Heart left ventricle (tissue), 13 donors: ENCODE results near the gene WBP2NL.

Source experiments
- POLR2A ChIP-seq, 2 donors: fragments of 450-650 bp; IDR thresholded peaks; one replicate each; pipeline ENCODE4 v1.6.1; 2017; ENCODE audit warnings: antibody characterized with exemption in 2 of 2, mild to moderate bottlenecking in 2 of 2, moderate library complexity in 2 of 2
- TF ChIP-seq, protein P1 (sequence below), 12 donors: fragments of 200-600 bp; sonication (generic) in 4 of 12; IDR thresholded peaks; one replicate each; pipeline versions ENCODE4 v1.5.0 to v1.8.0; 2018 to 2022; ENCODE audit warnings: antibody characterized with exemption in 12 of 12, mild to moderate bottlenecking in 5 of 12
- donor health status: ischemic (EF 13 %, LVEDD 7.1; RV severe dilation, severe dysfunction).
- donor health status: DM: no; HTN: yes; CAD: no.
- donor health status: DM: no; HTN: no; CAD: no.
- donor health status: ischemic (EF 25% LVEDD 6.9; RV normal size, moderate dysfunction).
- donor health status: ischemic (EF 25% LVEDD 5.7; RV mildly dilated, moderate dysfunction).
- donor health status: ischemic (EF 35%, LVEDD 5.7; RV mildly dilated, moderate dysfunction).
- donor health status: nonischemic (EF 11% LVEDD 7.7; RV severe dilation, severe dysfunction).
- donor health status: DM: yes; HTN: yes; CAD: no.
- donor health status: PGD.
- donor health status: ischemic (EF 29% LVEDD 5.4; RV normal size, mild dysfunction).
- donor health status: nonischemic (EF 23%, LVEDD 6.1; RV moderate dilation, normal function).

DNA sequence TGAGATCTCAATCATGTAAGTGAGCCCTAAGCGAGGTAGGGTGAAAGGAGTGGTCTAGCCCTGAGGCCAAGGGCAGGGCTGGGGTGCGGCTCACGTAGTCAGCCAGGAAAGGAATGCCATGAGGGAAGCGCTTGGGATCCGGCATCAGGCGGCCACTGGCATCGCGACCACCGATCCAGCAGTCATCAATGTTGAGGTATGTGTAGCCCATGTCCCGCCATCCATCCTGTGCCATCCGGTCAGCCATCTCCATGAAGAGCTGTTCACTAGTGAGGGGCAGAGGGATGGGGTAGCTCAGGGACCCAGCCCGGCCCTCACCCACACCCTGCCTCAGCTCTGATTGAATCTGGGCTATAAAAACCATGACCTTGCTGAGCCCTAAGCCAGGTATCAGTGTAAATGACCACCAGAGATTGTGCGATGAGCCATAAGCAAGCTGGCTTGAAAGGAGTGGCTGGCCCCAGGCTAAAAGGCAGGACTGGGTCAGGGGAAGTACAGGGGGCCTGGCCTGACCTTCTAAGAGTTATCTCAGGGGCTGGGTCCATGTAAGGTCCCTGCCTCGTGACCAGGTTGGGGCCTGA is 69.2 kb downstream of the WBP2NL start:
- TF ChIP-seq, protein P1, sequence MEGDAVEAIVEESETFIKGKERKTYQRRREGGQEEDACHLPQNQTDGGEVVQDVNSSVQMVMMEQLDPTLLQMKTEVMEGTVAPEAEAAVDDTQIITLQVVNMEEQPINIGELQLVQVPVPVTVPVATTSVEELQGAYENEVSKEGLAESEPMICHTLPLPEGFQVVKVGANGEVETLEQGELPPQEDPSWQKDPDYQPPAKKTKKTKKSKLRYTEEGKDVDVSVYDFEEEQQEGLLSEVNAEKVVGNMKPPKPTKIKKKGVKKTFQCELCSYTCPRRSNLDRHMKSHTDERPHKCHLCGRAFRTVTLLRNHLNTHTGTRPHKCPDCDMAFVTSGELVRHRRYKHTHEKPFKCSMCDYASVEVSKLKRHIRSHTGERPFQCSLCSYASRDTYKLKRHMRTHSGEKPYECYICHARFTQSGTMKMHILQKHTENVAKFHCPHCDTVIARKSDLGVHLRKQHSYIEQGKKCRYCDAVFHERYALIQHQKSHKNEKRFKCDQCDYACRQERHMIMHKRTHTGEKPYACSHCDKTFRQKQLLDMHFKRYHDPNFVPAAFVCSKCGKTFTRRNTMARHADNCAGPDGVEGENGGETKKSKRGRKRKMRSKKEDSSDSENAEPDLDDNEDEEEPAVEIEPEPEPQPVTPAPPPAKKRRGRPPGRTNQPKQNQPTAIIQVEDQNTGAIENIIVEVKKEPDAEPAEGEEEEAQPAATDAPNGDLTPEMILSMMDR (IDR thresholded peaks at IDR 0.05), result no peak
- TF ChIP-seq POLR2A (IDR thresholded peaks at IDR 0.05), result no peak
